ENCODE measurements around the gene OR2V2.

DNA sequence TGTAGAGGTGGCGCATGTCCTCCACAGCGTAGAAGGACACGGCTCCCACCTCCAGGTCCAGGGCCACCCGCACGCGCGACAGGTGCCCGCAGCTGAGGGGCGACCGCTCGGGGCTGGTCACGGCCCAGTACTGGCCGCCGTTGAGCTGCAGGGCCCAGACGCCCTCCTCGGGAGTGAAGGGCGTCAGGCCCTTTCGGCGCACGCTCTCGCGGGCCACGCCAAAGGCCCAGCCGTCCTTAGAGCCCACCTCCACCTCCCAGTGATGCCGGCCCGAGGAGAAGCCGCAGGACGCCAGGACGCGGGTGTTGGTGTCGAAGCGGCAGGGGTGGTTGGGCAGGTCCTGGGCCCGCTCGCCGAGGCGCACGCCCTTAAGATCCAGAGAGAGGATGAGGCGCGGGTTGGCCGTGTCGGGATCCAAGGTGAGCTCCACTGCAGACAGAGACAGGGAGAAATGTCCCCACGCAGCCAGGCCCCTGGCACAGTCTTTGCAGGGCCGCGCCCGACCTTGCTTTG is 47.9 kb downstream of the OR2V2 start:
- TF ChIP-seq, protein P1, sequence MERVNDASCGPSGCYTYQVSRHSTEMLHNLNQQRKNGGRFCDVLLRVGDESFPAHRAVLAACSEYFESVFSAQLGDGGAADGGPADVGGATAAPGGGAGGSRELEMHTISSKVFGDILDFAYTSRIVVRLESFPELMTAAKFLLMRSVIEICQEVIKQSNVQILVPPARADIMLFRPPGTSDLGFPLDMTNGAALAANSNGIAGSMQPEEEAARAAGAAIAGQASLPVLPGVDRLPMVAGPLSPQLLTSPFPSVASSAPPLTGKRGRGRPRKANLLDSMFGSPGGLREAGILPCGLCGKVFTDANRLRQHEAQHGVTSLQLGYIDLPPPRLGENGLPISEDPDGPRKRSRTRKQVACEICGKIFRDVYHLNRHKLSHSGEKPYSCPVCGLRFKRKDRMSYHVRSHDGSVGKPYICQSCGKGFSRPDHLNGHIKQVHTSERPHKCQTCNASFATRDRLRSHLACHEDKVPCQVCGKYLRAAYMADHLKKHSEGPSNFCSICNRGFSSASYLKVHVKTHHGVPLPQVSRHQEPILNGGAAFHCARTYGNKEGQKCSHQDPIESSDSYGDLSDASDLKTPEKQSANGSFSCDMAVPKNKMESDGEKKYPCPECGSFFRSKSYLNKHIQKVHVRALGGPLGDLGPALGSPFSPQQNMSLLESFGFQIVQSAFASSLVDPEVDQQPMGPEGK (CRISPR knock-in tag; IDR thresholded peaks at IDR 0.05; ENCODE audit: borderline replicate concordance), result no peak
- TF ChIP-seq RARB (CRISPR knock-in tag; IDR thresholded peaks at IDR 0.05) (no peak), CSDC2 (CRISPR knock-in tag; IDR thresholded peaks at IDR 0.05) (no peak), ZFP3 (CRISPR knock-in tag; IDR thresholded peaks at IDR 0.05) (no peak), ZNF565 (CRISPR knock-in tag; conservative IDR thresholded peaks at IDR 0.05; ENCODE audit: low read depth) (no peak), ZC3H10 (CRISPR knock-in tag; IDR thresholded peaks at IDR 0.05) (no peak), ARNTL (CRISPR knock-in tag; IDR thresholded peaks at IDR 0.05; ENCODE audit: borderline replicate concordance, low read depth) (no peak), ZFP30 (CRISPR knock-in tag; IDR thresholded peaks at IDR 0.05) (no peak), PPARA (CRISPR knock-in tag; IDR thresholded peaks at IDR 0.05; ENCODE audit: borderline replicate concordance) (no peak), ESRRG (CRISPR knock-in tag; IDR thresholded peaks at IDR 0.05) (no peak), GLIS3 (CRISPR knock-in tag; IDR thresholded peaks at IDR 0.05) (no peak)
- TF ChIP-seq, protein P2, sequence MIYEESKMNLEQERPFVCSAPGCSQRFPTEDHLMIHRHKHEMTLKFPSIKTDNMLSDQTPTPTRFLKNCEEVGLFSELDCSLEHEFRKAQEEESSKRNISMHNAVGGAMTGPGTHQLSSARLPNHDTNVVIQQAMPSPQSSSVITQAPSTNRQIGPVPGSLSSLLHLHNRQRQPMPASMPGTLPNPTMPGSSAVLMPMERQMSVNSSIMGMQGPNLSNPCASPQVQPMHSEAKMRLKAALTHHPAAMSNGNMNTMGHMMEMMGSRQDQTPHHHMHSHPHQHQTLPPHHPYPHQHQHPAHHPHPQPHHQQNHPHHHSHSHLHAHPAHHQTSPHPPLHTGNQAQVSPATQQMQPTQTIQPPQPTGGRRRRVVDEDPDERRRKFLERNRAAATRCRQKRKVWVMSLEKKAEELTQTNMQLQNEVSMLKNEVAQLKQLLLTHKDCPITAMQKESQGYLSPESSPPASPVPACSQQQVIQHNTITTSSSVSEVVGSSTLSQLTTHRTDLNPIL (CRISPR knock-in tag; IDR thresholded peaks at IDR 0.05; ENCODE audit: low read depth), result no peak
- TF ChIP-seq, protein P3, sequence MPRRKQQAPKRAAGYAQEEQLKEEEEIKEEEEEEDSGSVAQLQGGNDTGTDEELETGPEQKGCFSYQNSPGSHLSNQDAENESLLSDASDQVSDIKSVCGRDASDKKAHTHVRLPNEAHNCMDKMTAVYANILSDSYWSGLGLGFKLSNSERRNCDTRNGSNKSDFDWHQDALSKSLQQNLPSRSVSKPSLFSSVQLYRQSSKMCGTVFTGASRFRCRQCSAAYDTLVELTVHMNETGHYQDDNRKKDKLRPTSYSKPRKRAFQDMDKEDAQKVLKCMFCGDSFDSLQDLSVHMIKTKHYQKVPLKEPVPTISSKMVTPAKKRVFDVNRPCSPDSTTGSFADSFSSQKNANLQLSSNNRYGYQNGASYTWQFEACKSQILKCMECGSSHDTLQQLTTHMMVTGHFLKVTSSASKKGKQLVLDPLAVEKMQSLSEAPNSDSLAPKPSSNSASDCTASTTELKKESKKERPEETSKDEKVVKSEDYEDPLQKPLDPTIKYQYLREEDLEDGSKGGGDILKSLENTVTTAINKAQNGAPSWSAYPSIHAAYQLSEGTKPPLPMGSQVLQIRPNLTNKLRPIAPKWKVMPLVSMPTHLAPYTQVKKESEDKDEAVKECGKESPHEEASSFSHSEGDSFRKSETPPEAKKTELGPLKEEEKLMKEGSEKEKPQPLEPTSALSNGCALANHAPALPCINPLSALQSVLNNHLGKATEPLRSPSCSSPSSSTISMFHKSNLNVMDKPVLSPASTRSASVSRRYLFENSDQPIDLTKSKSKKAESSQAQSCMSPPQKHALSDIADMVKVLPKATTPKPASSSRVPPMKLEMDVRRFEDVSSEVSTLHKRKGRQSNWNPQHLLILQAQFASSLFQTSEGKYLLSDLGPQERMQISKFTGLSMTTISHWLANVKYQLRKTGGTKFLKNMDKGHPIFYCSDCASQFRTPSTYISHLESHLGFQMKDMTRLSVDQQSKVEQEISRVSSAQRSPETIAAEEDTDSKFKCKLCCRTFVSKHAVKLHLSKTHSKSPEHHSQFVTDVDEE (CRISPR knock-in tag; IDR thresholded peaks at IDR 0.05), result no peak
